Tongue (tissue), 2 donors: ENCODE results near the gene BDH2. TPM values are rescaled to one million over a fixed set of nuclear protein-coding genes. Genes with fewer than 3 reads are reported as not detected.

Experiments
- DNase-seq: peaks from one replicate; pipeline ENCODE4 v3.0.0-alpha.2; 2015
- total RNA-seq: library from RNA; depleted of rRNA; stranded (reverse); fragments of >200 nt; gene quantifications from one replicate; pipeline ENCODE4 v1.2.3, GENCODE V29; 2014

Gene BDH2
- total RNA-seq = 46.7 TPM

GRCh38 chr4:103099691-103100392, at the start of gene BDH2:
Gene BDH2, minus strand, starts transcription at chr4:103099834. Its CDS starts 3,580 bp downstream, at chr4:103096254.
- DNase-seq = peak; percentile 97

GRCh38 chr4:103144926-103145325, 45.3 kb upstream of the BDH2 start:
- DNase-seq = no peak

- DNase-seq = no peak
Observed at GRCh38 chr4:103137446-103137827, 37.8 kb upstream of the BDH2 start.

GRCh38 chr4:103136671-103137445, 37.2 kb upstream of the BDH2 start:
- DNase-seq = no peak

GRCh38 chr4:103129174-103129573, 29.5 kb upstream of the BDH2 start:
- no peak for DNase-seq

GRCh38 chr4:103126126-103126525, 26.5 kb upstream of the BDH2 start:
- no peak for DNase-seq

- no peak for DNase-seq
Observed at GRCh38 chr4:103123114-103123513, 23.5 kb upstream of the BDH2 start.

GRCh38 chr4:103118166-103118565, 18.5 kb upstream of the BDH2 start:
- no peak for DNase-seq

- DNase-seq = no peak
Observed at GRCh38 chr4:103111598-103111997, 12.0 kb upstream of the BDH2 start.

GRCh38 chr4:103108542-103108941, 8.9 kb upstream of the BDH2 start:
- no peak for DNase-seq

GRCh38 chr4:103105558-103106356, 6.1 kb upstream of the BDH2 start:
- no peak for DNase-seq

GRCh38 chr4:103104886-103105285, 5.3 kb upstream of the BDH2 start:
- DNase-seq = no peak

GRCh38 chr4:103100691-103101090, 1.1 kb upstream of the BDH2 start:
- DNase-seq = no peak

- peak; percentile 33 for DNase-seq
Observed at GRCh38 chr4:103098756-103099440, 736 bp downstream of the BDH2 start.

GRCh38 chr4:103098341-103098740, 1.3 kb downstream of the BDH2 start:
- peak; percentile 33 for DNase-seq

GRCh38 chr4:103097112-103097511, 2.5 kb downstream of the BDH2 start:
- no peak for DNase-seq

- DNase-seq = no peak
Observed at GRCh38 chr4:103095080-103095479, 4.6 kb downstream of the BDH2 start.

- no peak for DNase-seq
Observed at GRCh38 chr4:103092245-103092644, 7.4 kb downstream of the BDH2 start.

- DNase-seq = peak; percentile 58
Observed at GRCh38 chr4:103091601-103092223, 7.9 kb downstream of the BDH2 start.

GRCh38 chr4:103089481-103089880, 10.2 kb downstream of the BDH2 start:
- DNase-seq = no peak

GRCh38 chr4:103086551-103086950, 13.1 kb downstream of the BDH2 start:
- DNase-seq = no peak
